ENCODE measurements around the gene ADAMTS12. TPM values are rescaled to one million over a fixed set of nuclear protein-coding genes. Genes with fewer than 3 reads are reported as not detected.

Gene ADAMTS12
- polyA plus RNA-seq, 1 experiment = 46.8 TPM

GRCh38 chr5:33793276-33793675 lies 98.5 kb downstream of the ADAMTS12 start:
- Histone ChIP-seq H3K27ac (ENCODE audit: low read depth, low read length) (no peak overlapping the region), H3K27me3 (ENCODE audit: control insufficient read depth, insufficient read depth, low read length) (no peaks in the 10 kb centered on the region), H3K4me3 (ENCODE audit: low read depth, low read length) (no peak overlapping the region), H3K9me3 (ENCODE audit: control insufficient read depth, insufficient read depth, low read length) (0 out of 2 replicates have a peak, but pooled peaks cover 3% of the 10 kb centered on the region)
- no peak for DNase-seq (ENCODE audit: low read depth, low spot score)
- TF ChIP-seq CTCF (IDR thresholded peaks at IDR 0.05; ENCODE audit: low read depth, low read length) = no peak
- ChIA-PET POLR2A (no interaction called here), CTCF (no interaction called here)

DNA sequence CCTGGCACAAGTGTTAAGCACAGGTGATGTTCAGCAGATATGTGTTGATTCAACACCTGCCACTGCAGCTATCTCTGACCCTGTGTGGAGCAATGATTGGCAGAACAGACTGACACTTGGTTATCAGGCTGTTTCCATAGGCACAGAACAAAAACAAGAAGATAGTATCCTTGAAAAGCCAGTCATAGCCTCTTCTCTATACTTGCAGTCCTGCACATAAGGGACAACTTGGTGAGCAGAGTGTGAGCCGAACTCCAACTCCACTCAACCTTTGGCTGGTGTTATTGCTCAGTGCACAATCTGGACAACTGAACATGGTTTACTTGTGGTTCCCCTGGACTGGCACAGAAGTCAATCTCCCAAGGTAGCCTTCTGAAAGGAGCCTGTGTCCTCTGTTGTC lies 99.2 kb downstream of the ADAMTS12 start:
- Histone ChIP-seq H3K27ac (ENCODE audit: low read depth, low read length) (no peak overlapping the region), H3K27me3 (ENCODE audit: control insufficient read depth, insufficient read depth, low read length) (no peaks in the 10 kb centered on the region), H3K4me3 (ENCODE audit: low read depth, low read length) (no peak overlapping the region), H3K9me3 (ENCODE audit: control insufficient read depth, insufficient read depth, low read length) (0 out of 2 replicates have a peak, but pooled peaks cover 3% of the 10 kb centered on the region)
- no peak for TF ChIP-seq CTCF (IDR thresholded peaks at IDR 0.05; ENCODE audit: low read depth, low read length)
- ChIA-PET CTCF (no interaction called here), POLR2A (no interaction called here)
- DNase-seq (ENCODE audit: low read depth, low spot score) = no peak

DNA sequence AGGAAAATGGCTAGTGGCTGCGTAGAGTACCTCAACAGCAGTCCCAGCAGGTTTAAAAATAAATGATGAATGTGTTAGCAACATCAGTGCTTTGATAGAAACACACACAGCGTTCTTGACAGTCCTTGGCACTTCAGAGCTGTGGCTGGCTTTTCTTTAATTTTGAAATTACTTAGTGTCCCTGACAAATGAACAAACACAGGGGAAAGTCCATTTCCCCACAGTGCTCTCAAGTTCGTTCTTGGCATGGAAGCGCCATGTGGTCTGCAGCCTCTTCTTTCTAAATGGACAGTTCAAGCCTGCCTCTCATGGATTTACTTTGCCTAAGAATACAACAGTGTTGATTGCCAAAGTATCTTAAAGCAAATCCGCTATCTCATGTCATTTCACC lies 102.2 kb downstream of the ADAMTS12 start:
- ChIA-PET POLR2A (interaction anchor here (0.6 to 1.4 kb wide), 2 partner anchors 103 to 259 kb away, joined by 3 to 5 read pairs; partner anchors contain the start of gene ADAMTS12), CTCF (interaction anchor here (0.6 kb wide), 1 partner anchor 145 kb away, joined by 8 read pairs; no protein-coding TSS in a partner anchor)
- Histone ChIP-seq H3K27ac (ENCODE audit: low read depth, low read length) (peak overlapping the region; percentile 99), H3K9me3 (ENCODE audit: control insufficient read depth, insufficient read depth, low read length) (0 out of 2 replicates have a peak, but pooled peaks cover 3% of the 10 kb centered on the region), H3K27me3 (ENCODE audit: control insufficient read depth, insufficient read depth, low read length) (no peaks in the 10 kb centered on the region), H3K4me3 (ENCODE audit: low read depth, low read length) (no peak overlapping the region)
- no peak for DNase-seq (ENCODE audit: low read depth, low spot score)
- no peak for TF ChIP-seq CTCF (IDR thresholded peaks at IDR 0.05; ENCODE audit: low read depth, low read length)

DNA sequence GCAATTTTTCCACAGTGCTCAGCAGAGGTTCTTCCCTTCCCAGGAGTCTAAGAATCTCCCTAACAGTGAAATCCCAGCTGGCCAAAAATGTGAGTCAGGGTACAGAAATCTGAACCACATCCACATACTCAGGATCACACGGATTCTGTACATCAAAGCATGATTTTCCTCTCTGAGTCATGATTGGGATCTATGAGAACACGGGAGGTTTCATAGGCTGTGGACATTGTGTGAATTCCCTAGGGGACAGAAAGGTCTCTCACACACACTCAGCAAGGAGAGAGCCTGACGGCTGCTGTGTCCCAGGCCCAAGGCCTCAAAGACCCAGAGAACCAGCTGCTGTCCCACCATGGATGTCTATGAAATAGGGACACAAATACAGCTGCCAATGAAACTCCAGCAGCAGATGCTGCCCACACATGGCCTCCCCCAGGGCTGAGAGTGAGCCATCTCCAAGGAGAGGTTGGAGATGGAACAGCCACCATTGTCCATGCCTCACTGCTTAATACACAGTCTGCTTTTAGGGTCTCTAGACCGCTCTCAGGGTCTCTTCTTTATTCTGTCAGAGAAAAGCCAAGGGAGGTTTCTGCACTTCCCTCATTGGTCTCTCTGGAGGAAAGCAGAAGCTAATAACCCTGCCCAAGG lies 102.7 kb downstream of the ADAMTS12 start:
- Histone ChIP-seq H3K9me3 (ENCODE audit: control insufficient read depth, insufficient read depth, low read length) (0 out of 2 replicates have a peak, but pooled peaks cover 3% of the 10 kb centered on the region), H3K27me3 (ENCODE audit: control insufficient read depth, insufficient read depth, low read length) (no peaks in the 10 kb centered on the region), H3K27ac (ENCODE audit: low read depth, low read length) (peak overlapping the region; percentile 99), H3K4me3 (ENCODE audit: low read depth, low read length) (no peak overlapping the region)
- POLR2A ChIA-PET = interaction anchor here (0.6 to 1.4 kb wide), 2 partner anchors 103 to 259 kb away, joined by 3 to 5 read pairs; partner anchors contain the start of gene ADAMTS12
- DNase-seq (ENCODE audit: low read depth, low spot score) = peak; percentile 96
- CTCF ChIA-PET = no interaction called here
- TF ChIP-seq CTCF (IDR thresholded peaks at IDR 0.05; ENCODE audit: low read depth, low read length) = no peak

DNA sequence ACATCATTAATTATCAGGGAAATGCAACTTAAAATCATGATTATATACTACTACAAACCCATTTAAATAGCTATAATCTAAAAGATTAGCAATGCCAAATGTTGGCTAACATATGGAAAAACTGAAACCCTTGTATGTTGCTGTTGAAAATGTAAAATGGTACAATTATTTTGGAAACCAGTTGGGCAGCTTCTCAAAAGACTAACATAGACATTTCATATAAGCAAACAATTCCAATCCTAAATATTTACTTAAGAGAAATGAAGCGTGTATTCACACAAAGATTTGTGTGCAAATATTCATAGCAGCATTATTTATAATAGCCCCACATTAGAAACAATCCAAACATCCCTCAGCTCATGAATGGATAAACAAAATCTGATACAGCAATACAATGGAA lies 106.2 kb downstream of the ADAMTS12 start:
- no peaks in the 10 kb centered on the region for H3K27me3 ChIP-seq (ENCODE audit: control insufficient read depth, insufficient read depth, low read length)
- no peak overlapping the region for H3K27ac ChIP-seq (ENCODE audit: low read depth, low read length)
- no peak for DNase-seq (ENCODE audit: low read depth, low spot score)
- H3K9me3 ChIP-seq (ENCODE audit: control insufficient read depth, insufficient read depth, low read length) = no peaks in the 10 kb centered on the region
- CTCF ChIA-PET = no interaction called here
- POLR2A ChIA-PET = no interaction called here
- no peak for TF ChIP-seq CTCF (IDR thresholded peaks at IDR 0.05; ENCODE audit: low read depth, low read length)
- no peak overlapping the region for H3K4me3 ChIP-seq (ENCODE audit: low read depth, low read length)
